ENCODE results near the gene SLC38A3.

Gene SLC38A3

GRCh38 chr3:50171540-50172301 lies 33.4 kb upstream of the SLC38A3 start:
- no peaks in the 10 kb centered on the region for H3K9me3 ChIP-seq (ENCODE audit: severe bottlenecking)
- TF ChIP-seq CTCF (IDR thresholded peaks at IDR 0.05; ENCODE audit: low read depth, low read length) = no peak
- peaks cover 97% of the 10 kb centered on the region for H3K36me3 ChIP-seq
- no peak for DNase-seq
- H3K27me3 ChIP-seq (ENCODE audit: insufficient read depth, low read depth, severe bottlenecking) = no peaks in the 10 kb centered on the region
- no peak overlapping the region for H3K4me3 ChIP-seq (ENCODE audit: low read depth, low read length)
- no peak overlapping the region for H3K27ac ChIP-seq

- Histone ChIP-seq H3K4me3 (ENCODE audit: low read depth, low read length) (no peak overlapping the region), H3K27me3 (ENCODE audit: insufficient read depth, low read depth, severe bottlenecking) (no peaks in the 10 kb centered on the region), H3K9me3 (ENCODE audit: severe bottlenecking) (no peaks in the 10 kb centered on the region), H3K36me3 (peaks cover 100% of the 10 kb centered on the region), H3K27ac (no peak overlapping the region)
- DNase-seq = no peak
- no peak for TF ChIP-seq CTCF (IDR thresholded peaks at IDR 0.05; ENCODE audit: low read depth, low read length)
Observed at GRCh38 chr3:50172626-50173220, 32.3 kb upstream of the SLC38A3 start.

- H3K27ac ChIP-seq = no peak overlapping the region
- no peaks in the 10 kb centered on the region for H3K27me3 ChIP-seq (ENCODE audit: insufficient read depth, low read depth, severe bottlenecking)
- DNase-seq = no peak
- H3K4me3 ChIP-seq (ENCODE audit: low read depth, low read length) = no peak overlapping the region
- no peaks in the 10 kb centered on the region for H3K9me3 ChIP-seq (ENCODE audit: severe bottlenecking)
- peak; percentile 33 for TF ChIP-seq CTCF (IDR thresholded peaks at IDR 0.05; ENCODE audit: low read depth, low read length)
- H3K36me3 ChIP-seq = peaks cover 96% of the 10 kb centered on the region
Observed at GRCh38 chr3:50173685-50174516, 31.2 kb upstream of the SLC38A3 start.

- H3K36me3 ChIP-seq = peaks cover 94% of the 10 kb centered on the region
- TF ChIP-seq CTCF (IDR thresholded peaks at IDR 0.05; ENCODE audit: low read depth, low read length) = no peak
- H3K4me3 ChIP-seq (ENCODE audit: low read depth, low read length) = no peak overlapping the region
- DNase-seq = no peak
- no peaks in the 10 kb centered on the region for H3K9me3 ChIP-seq (ENCODE audit: severe bottlenecking)
- no peaks in the 10 kb centered on the region for H3K27me3 ChIP-seq (ENCODE audit: insufficient read depth, low read depth, severe bottlenecking)
- H3K27ac ChIP-seq = no peak overlapping the region
Observed at GRCh38 chr3:50174517-50174895, 30.6 kb upstream of the SLC38A3 start.

GRCh38 chr3:50174947-50175524 lies 30.0 kb upstream of the SLC38A3 start:
- H3K9me3 ChIP-seq (ENCODE audit: severe bottlenecking) = no peaks in the 10 kb centered on the region
- H3K36me3 ChIP-seq = peaks cover 94% of the 10 kb centered on the region
- no peak overlapping the region for H3K27ac ChIP-seq
- no peak overlapping the region for H3K4me3 ChIP-seq (ENCODE audit: low read depth, low read length)
- no peak for DNase-seq
- H3K27me3 ChIP-seq (ENCODE audit: insufficient read depth, low read depth, severe bottlenecking) = no peaks in the 10 kb centered on the region
- TF ChIP-seq CTCF (IDR thresholded peaks at IDR 0.05; ENCODE audit: low read depth, low read length) = no peak
